ENCODE data around the gene ACTN4.

ACTN4 gene

GRCh38 chr19:38702278-38702677 is 54.8 kb downstream of the ACTN4 start:
- H3K4me3 ChIP-seq (replicated peaks; ENCODE audit: low read depth, low read length), result no peak overlapping the region
- H3K36me3 ChIP-seq (ENCODE audit: control insufficient read depth, insufficient read depth, low read length), result peaks cover 45% of the 10 kb centered on the region
- no peak for DNase-seq (ENCODE audit: extremely low read depth, insufficient read length)

GRCh38 chr19:38703509-38703908 is 56.1 kb downstream of the ACTN4 start:
- DNase-seq (ENCODE audit: extremely low read depth, insufficient read length), result no peak
- no peaks in the 10 kb centered on the region for H3K27me3 ChIP-seq (replicated peaks; ENCODE audit: control insufficient read depth, insufficient read depth, low read length)
- peaks cover 56% of the 10 kb centered on the region for H3K36me3 ChIP-seq (ENCODE audit: control insufficient read depth, insufficient read depth, low read length)
- no peak for TF ChIP-seq CTCF (IDR thresholded peaks at IDR 0.05; ENCODE audit: insufficient read depth, low read length, poor library complexity, severe bottlenecking)
- H3K4me3 ChIP-seq (replicated peaks; ENCODE audit: low read depth, low read length), result no peak overlapping the region

More at GRCh38 chr19:38702278-38702677, 54.8 kb downstream of the ACTN4 start:
- TF ChIP-seq CTCF (IDR thresholded peaks at IDR 0.05; ENCODE audit: insufficient read depth, low read length, poor library complexity, severe bottlenecking), result no peak
- H3K27me3 ChIP-seq (replicated peaks; ENCODE audit: control insufficient read depth, insufficient read depth, low read length), result no peaks in the 10 kb centered on the region

GRCh38 chr19:38704488-38705026 is 57.1 kb downstream of the ACTN4 start:
- peaks cover 63% of the 10 kb centered on the region for H3K36me3 ChIP-seq (ENCODE audit: control insufficient read depth, insufficient read depth, low read length)
- H3K27me3 ChIP-seq (replicated peaks; ENCODE audit: control insufficient read depth, insufficient read depth, low read length), result no peaks in the 10 kb centered on the region
- no peak for TF ChIP-seq CTCF (IDR thresholded peaks at IDR 0.05; ENCODE audit: insufficient read depth, low read length, poor library complexity, severe bottlenecking)
- H3K4me3 ChIP-seq (replicated peaks; ENCODE audit: low read depth, low read length), result no peak overlapping the region
- no peak for DNase-seq (ENCODE audit: extremely low read depth, insufficient read length)

GRCh38 chr19:38705197-38706019 is 58.0 kb downstream of the ACTN4 start:
- peaks cover 65% of the 10 kb centered on the region for H3K36me3 ChIP-seq (ENCODE audit: control insufficient read depth, insufficient read depth, low read length)

GRCh38 chr19:38706792-38707511 is 59.5 kb downstream of the ACTN4 start:
- Histone ChIP-seq H3K27me3 (replicated peaks; ENCODE audit: control insufficient read depth, insufficient read depth, low read length) (no peaks in the 10 kb centered on the region), H3K36me3 (ENCODE audit: control insufficient read depth, insufficient read depth, low read length) (peaks cover 68% of the 10 kb centered on the region), H3K4me3 (replicated peaks; ENCODE audit: low read depth, low read length) (no peak overlapping the region)
- no peak for DNase-seq (ENCODE audit: extremely low read depth, insufficient read length)
- no peak for TF ChIP-seq CTCF (IDR thresholded peaks at IDR 0.05; ENCODE audit: insufficient read depth, low read length, poor library complexity, severe bottlenecking)

More at GRCh38 chr19:38705197-38706019, 58.0 kb downstream of the ACTN4 start:
- TF ChIP-seq CTCF (IDR thresholded peaks at IDR 0.05; ENCODE audit: insufficient read depth, low read length, poor library complexity, severe bottlenecking), result no peak
- DNase-seq (ENCODE audit: extremely low read depth, insufficient read length), result no peak
- Histone ChIP-seq H3K4me3 (replicated peaks; ENCODE audit: low read depth, low read length) (no peak overlapping the region), H3K27me3 (replicated peaks; ENCODE audit: control insufficient read depth, insufficient read depth, low read length) (no peaks in the 10 kb centered on the region)

Data from GM06990 (cell line).